ENCODE results near the gene STK17B.

GRCh38 chr2:196123679-196124373, 47.6 kb downstream of the STK17B start:
- TF ChIP-seq CTCF (IDR thresholded peaks at IDR 0.05; ENCODE audit: low read depth, low read length, poor library complexity, severe bottlenecking) (no peak), EZH2phosphoT487 (IDR thresholded peaks at IDR 0.05; ENCODE audit: borderline replicate concordance, low read length) (no peak)
